ENCODE data around the gene RAB40B.

DNA sequence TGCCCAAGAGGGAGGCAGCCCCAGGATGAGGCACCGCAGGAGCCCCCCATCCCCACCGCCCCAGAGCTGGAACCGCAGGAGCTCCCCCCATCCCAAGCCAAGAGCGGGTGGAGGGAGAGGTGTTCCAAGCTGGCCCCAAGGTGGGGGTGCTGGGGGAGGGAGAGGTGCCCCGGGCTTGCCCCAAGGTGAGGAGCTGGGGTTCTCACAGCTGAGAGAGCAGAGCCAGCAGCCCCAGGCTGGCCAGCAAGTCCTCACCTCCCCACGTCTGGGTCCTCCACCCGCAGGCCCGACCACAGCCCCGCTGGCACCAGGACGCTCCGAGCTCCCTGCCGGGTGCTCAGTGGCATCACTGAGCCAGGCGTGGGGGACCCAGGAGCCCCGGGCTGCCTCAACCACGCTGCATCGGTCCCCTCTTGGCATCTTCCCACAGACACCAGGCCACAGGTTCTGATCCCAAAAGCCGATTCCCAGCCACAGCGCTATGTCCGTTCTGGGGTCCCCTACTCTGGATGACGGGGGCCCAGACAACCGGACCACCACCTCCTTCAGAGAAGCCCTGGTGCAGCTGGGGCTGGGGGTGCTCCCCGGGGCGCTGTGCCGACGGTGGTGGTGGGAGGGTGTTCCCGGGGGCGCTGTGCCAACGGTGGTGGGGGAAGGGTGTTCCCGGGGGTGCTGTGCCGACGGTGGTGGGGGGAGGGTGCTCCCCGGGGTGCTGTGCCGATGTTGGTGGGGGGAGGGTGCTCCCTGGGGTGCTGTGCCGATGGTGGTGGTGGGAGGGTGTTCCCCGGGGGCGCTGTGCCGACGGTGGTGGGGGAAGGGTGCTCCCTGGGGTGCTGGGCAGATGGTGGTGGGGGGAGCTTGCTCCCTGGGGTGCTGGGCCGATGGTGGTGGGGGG is 34.9 kb downstream of the RAB40B start:
- TF ChIP-seq CBX8 (IDR thresholded peaks at IDR 0.05) (no peak), JUNB (IDR thresholded peaks at IDR 0.05) (no peak), RAD21 (conservative IDR thresholded peaks at IDR 0.05 in 1 of 2, IDR thresholded peaks at IDR 0.05 in 1 of 2) (no peak)
- TF ChIP-seq, protein P1, sequence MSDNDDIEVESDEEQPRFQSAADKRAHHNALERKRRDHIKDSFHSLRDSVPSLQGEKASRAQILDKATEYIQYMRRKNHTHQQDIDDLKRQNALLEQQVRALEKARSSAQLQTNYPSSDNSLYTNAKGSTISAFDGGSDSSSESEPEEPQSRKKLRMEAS (IDR thresholded peaks at IDR 0.05) = no peak
